Measurements from ENCODE around the gene LTA. TPM values are rescaled to one million over a fixed set of nuclear protein-coding genes. Genes with fewer than 3 reads are reported as not detected.

The LTA gene
- total RNA-seq, 4 donors from 2014 or later: not detected

DNA sequence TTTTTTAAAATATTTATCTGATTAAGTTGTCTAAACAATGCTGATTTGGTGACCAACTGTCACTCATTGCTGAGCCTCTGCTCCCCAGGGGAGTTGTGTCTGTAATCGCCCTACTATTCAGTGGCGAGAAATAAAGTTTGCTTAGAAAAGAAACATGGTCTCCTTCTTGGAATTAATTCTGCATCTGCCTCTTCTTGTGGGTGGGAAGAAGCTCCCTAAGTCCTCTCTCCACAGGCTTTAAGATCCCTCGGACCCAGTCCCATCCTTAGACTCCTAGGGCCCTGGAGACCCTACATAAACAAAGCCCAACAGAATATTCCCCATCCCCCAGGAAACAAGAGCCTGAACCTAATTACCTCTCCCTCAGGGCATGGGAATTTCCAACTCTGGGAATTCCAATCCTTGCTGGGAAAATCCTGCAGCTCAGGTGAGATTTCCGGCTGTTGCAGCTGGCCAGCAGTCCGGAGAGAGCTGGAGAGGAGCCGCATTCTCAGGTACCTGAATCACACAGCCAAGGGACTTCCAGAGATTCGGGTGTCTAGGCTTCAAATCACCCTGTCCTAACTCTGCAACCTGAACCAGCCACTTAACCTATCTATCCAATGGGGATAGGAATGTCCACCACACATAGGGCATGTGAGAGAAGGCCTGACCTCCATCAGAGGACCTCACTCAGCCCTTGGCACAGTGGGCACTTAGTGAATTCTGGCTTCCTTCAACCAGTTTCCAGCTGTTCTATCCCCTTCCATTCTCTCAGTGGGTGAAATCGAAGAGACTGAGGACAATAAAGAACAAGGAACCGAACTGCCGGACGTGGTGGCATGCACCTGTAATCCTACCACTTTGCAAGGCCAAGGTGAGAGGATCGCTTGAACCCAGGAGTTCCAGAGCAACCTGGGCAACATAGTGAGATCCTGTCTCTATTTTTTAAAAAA, 6.4 kb downstream of the LTA start:
- no peak overlapping the region for H3K4me3 ChIP-seq
- no peak overlapping the region for H3K27ac ChIP-seq
- peaks cover 0 to 15% (median 0%) of the 10 kb centered on the region in 4 donors for H3K27me3 ChIP-seq
- no peaks in the 10 kb centered on the region for H3K36me3 ChIP-seq
- peaks cover 16 to 37% (median 18%) of the 10 kb centered on the region in 3 donors for H3K4me1 ChIP-seq
- WGBS, 2 donors: 53 to 67% methylated on average over 11 of the region's 12 CpGs
- no peaks in the 10 kb centered on the region for H3K9me3 ChIP-seq
- DNase-seq: no peak
- TF ChIP-seq POLR2A (IDR thresholded peaks at IDR 0.05) (no peak), CTCF (IDR thresholded peaks at IDR 0.05) (no peak)
- intact Hi-C loops (cut with DNase I): no loop called here

GRCh38 chr6:31579119-31579505, 7.0 kb downstream of the LTA start:
- no peak for DNase-seq
- Histone ChIP-seq H3K27me3 (peaks cover 0 to 12% (median 0%) of the 10 kb centered on the region in 4 donors), H3K27ac (no peak overlapping the region), H3K9me3 (no peaks in the 10 kb centered on the region), H3K4me3 (no peak overlapping the region), H3K36me3 (no peaks in the 10 kb centered on the region), H3K4me1 (peaks cover 16 to 37% (median 18%) of the 10 kb centered on the region in 3 donors)
- WGBS, 2 donors: 78 to 87% methylated on average over 3 of the region's 3 CpGs
- intact Hi-C loops (cut with DNase I): no loop called here
- TF ChIP-seq CTCF (IDR thresholded peaks at IDR 0.05) (no peak), POLR2A (IDR thresholded peaks at IDR 0.05) (no peak)

DNA sequence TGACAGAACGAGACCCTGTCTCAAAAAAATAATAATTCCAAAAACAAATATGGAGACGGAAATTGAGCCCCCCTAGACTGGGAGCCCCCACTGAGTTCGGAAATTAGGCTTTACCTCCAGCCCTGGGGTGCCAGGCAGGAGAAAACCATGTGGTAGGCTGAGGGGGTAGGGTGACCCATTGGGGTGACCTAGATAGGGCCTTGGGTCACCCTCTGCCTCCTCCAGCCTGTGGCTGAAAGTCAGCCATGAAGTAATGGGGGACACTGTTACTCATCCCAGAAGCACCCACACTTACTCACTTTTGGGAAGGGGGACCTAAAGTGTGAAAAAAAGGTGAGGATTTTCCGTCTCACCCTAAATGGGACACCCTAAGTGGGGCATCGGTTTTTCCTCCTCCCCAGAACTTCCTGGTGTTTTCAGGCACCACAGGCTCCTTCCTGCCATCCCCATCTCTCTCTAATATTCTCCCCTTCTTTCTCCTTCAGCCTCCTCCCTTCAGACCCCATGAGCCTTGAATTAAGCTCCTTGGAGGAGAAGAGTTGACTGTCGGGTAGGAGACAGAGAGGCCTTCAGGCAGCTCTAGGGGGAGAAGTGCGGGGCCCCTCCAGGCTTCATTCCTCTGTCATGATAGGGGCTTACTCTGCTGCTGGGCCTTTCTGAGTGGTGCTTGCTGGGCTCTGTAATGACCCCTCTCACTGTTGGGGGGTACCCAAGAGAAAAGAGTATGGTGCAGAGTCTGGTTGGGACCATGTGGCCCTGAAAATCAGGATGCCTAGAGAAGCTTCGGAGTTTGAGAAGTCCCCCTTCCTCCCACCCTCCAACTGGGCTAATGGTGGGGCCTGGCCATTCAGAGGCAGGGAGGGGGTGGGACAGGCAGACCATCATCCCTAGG, 7.7 kb downstream of the LTA start:
- intact Hi-C loops (cut with DNase I): no loop called here
- peaks cover 16 to 37% (median 18%) of the 10 kb centered on the region in 3 donors for H3K4me1 ChIP-seq
- H3K9me3 ChIP-seq: no peaks in the 10 kb centered on the region
- peak overlapping the region in 2 of 4 donors; percentile 81 to 87 for H3K27ac ChIP-seq
- H3K27me3 ChIP-seq: peaks cover 0 to 9% (median 0%) of the 10 kb centered on the region in 4 donors
- no peak for TF ChIP-seq CTCF (IDR thresholded peaks at IDR 0.05)
- no peak for TF ChIP-seq POLR2A (IDR thresholded peaks at IDR 0.05)
- H3K36me3 ChIP-seq: no peaks in the 10 kb centered on the region
- 83% methylated on average over 6 to 8 of the region's 8 CpGs for WGBS, 2 donors
- H3K4me3 ChIP-seq: peak overlapping the region in 3 of 4 donors; percentile 72 to 84 (median 82)
- no peak for DNase-seq

DNA sequence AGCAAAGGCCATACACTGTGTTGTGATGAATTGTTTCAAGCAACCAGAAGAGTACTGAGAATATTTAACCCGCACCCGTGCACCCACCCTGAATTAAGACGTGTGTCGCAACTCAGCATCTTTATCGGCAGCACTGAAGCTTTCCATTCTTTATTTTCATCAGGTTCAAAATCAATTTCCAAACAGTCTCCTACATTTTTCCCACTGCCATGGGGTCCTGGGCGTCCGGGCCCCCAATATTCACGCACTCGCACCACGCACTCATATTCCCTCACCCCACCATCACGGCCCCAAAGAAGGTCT, 8.3 kb downstream of the LTA start:
- peak overlapping the region; percentile 71 to 88 (median 84) for H3K27ac ChIP-seq
- 33 to 46% methylated on average over 11 of the region's 11 CpGs for WGBS, 2 donors
- no peaks in the 10 kb centered on the region for H3K9me3 ChIP-seq
- no peak for TF ChIP-seq CTCF (IDR thresholded peaks at IDR 0.05)
- TF ChIP-seq POLR2A (IDR thresholded peaks at IDR 0.05): no peak
- H3K27me3 ChIP-seq: peaks cover 0 to 8% (median 0%) of the 10 kb centered on the region in 4 donors
- H3K4me3 ChIP-seq: peak overlapping the region; percentile 53 to 84 (median 77)
- DNase-seq: no peak
- intact Hi-C loops (cut with DNase I): no loop called here
- peaks cover 16 to 31% (median 18%) of the 10 kb centered on the region in 3 donors for H3K4me1 ChIP-seq
- no peaks in the 10 kb centered on the region for H3K36me3 ChIP-seq

All from esophagus squamous epithelium (tissue), 5 donors.